HG02642 (cell line): Measurements from ENCODE around the gene HRH3.

Experiments used
- ATAC-seq: cut with Tn5 transposase; IDR thresholded peaks from one replicate; pipeline ENCODE4 v1.9.1; 2021; ENCODE audit warnings: mild to moderate bottlenecking; ENCODE audit not compliant: unreplicated experiment, poor library complexity

The HRH3 gene

GRCh38 chr20:62232194-62232593 lies 12.1 kb upstream of the HRH3 start:
- no peak for ATAC-seq

GRCh38 chr20:62231292-62231691 lies 11.2 kb upstream of the HRH3 start:
- no peak for ATAC-seq

GRCh38 chr20:62230696-62231095 lies 10.6 kb upstream of the HRH3 start:
- ATAC-seq: no peak

- no peak for ATAC-seq
These were observed 10.2 kb upstream of the HRH3 start for GRCh38 chr20:62230276-62230675.

GRCh38 chr20:62229667-62230066 lies 9.6 kb upstream of the HRH3 start:
- no peak for ATAC-seq

- no peak for ATAC-seq
These were observed 9.0 kb upstream of the HRH3 start for GRCh38 chr20:62228982-62229545.

- ATAC-seq: no peak
These were observed 8.2 kb upstream of the HRH3 start for GRCh38 chr20:62227977-62228958.

GRCh38 chr20:62227591-62227976 lies 7.5 kb upstream of the HRH3 start:
- no peak for ATAC-seq

- no peak for ATAC-seq
These were observed 6.9 kb upstream of the HRH3 start for GRCh38 chr20:62226707-62227590.

- ATAC-seq: no peak
These were observed 6.0 kb upstream of the HRH3 start for GRCh38 chr20:62225820-62226635.

- ATAC-seq: no peak
These were observed 4.9 kb upstream of the HRH3 start for GRCh38 chr20:62225026-62225425.

GRCh38 chr20:62224113-62224855 lies 4.2 kb upstream of the HRH3 start:
- no peak for ATAC-seq

- ATAC-seq: no peak
These were observed 3.5 kb upstream of the HRH3 start for GRCh38 chr20:62223571-62223970.

- ATAC-seq: no peak
These were observed 2.9 kb upstream of the HRH3 start for GRCh38 chr20:62222972-62223371.

GRCh38 chr20:62222266-62222850 lies 2.3 kb upstream of the HRH3 start:
- ATAC-seq: no peak

GRCh38 chr20:62220666-62221568 lies 839 bp upstream of the HRH3 start:
- ATAC-seq: no peak

GRCh38 chr20:62219101-62219991 lies 732 bp downstream of the HRH3 start:
- ATAC-seq: no peak
